Ecto neural progenitor cell (in vitro differentiated cells): Measurements from ENCODE around the gene TCERG1L.
"Not testable (repeated sequence)": the region's sequence is repeated elsewhere in the genome, so short reads cannot be mapped to it uniquely, and the experiment has no call there.

ENCODE experiments used
- DNase-seq: peaks from one replicate; pipeline ENCODE4 v3.0.0-alpha.2; 2018; ENCODE audit warnings: low spot score

The TCERG1L gene

DNA sequence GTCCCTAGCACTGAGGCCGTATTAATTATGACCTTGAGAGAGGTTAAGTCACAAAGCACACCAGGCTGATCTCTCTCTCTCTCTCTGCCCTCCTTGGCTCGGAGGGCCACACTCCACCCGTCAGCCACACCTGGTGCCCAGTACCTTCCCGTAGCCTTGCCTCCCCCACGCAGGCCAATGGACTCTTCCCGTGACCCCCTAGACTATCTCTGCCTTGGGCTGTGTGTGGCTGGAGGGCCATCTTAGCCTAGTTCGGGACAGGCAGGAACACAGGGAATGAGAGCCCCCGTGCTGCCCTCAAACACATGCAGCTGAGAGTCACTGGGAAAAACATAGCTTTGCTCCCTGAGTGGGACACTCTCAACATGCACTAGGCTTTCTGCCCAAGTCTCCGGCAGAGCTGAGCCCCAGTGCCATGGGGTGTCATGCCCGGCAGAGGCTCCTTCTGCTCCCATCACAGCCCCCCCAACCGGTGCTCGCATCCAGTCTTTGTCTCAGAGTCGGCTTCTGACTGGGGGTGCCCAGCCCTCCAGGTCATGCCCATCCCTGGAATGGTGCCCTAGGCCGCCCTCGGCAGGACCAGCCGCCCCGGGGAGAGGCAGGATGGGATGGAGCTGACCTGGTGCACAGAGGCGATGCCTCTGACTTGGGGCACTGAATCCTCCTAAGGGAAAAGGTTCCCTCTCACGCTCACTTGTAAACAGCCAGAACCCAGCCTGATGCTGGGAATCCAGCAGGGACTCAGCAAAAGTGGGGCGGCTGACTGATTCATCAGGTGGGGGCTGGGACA is 63.0 kb downstream of the TCERG1L start:
- no peak for DNase-seq

DNA sequence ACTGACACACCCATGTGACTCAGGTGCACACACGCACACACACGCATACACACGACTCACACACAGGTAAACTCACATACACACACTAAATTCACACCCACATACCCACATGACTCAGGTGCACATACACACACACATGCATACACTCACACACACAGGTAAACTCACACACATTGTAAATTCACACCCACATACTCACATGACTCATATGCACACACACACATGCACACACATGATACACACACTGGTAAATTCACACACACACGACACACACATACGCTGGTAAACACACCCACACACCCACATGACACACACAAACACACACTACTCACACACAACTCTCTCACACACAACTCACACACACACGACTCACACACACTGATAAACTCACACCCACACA is 63.6 kb downstream of the TCERG1L start:
- no peak for DNase-seq

DNA sequence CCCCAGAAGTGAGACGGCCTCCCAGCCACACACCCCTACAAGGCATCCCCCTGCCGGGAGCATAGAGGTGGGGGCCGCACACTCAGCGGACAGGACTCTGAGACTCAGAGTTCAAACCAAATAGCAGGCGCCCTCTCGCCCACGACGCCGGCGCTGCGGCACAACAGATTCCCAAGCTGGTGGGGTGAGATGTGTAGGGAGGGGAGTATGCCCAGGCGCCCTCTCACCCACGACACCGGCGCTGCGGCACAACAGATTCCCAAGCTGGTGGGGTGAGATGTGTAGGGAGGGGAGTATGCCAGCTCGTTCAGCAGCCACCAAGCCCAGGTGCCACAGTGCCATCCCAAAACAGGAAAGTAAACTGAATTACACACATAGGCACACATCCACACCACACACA is 64.7 kb downstream of the TCERG1L start:
- DNase-seq = no peak

DNA sequence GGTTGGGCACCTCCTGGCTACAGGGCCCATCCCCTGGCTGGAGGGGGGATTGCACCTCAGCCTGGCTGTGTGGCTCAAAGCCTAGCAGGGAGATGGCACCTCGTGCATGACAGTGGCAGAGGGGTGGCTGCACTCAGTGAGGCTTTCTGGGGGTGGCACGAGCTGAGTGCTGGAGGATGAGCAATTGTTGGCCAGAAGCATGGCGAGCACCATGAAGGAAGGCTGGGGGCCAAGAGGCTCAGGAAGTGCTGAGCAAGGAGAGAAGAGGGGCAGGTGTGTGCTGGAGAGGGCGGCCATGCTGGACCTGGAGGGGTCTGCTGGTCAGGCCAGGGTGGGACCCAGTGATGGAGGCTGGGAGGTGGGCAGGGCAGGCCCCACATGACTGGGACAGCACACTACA is 65.4 kb downstream of the TCERG1L start:
- DNase-seq = no peak

DNA sequence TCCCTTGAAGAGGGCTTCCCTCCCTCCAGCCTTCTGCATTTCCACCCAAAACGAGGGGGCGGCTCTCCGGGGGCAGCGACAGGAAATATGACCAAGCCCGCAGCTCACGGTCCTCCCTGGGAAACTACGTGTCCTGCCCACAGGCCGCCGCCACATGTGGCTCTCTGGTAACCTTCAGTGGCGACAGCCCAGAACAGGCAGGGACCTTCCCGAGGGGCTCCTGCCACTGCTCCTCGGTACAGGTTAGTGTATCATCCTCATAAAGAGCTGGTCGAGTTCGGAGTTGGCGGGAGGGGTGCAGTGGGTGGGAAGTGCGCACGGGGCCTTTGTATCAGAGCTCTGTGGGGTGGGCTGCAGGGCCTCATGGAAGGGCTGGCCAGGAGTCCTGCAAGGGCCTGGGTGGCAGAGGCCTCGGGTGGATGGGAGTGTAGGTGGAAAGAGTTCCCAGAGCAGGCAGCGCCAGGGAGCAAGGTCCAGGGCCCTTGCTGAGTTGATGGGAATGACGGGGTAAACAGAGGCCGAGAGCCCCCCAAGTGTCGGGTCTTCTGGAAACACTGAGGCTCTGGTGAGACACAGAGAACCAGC is 66.0 kb downstream of the TCERG1L start:
- DNase-seq = no peak

DNA sequence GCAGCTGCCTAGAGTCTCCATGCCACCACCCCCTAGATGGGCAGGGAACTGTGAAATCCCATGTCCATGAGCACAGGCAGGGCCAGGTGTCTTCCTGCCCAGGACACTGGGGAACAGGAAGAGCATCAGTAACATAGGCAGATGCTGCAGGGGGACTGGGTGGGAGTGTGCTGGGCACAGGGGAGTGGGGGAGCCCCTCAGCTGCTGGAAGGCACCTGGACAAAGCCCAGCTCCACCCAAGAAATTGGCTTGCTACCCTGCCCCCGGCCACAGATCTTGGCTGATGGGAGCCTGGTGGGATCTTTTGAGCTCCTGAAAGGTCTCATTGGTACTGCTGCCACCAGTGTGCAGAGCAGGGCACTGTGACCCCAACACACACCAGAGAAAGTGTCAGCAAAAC is 66.7 kb downstream of the TCERG1L start:
- DNase-seq = no peak

DNA sequence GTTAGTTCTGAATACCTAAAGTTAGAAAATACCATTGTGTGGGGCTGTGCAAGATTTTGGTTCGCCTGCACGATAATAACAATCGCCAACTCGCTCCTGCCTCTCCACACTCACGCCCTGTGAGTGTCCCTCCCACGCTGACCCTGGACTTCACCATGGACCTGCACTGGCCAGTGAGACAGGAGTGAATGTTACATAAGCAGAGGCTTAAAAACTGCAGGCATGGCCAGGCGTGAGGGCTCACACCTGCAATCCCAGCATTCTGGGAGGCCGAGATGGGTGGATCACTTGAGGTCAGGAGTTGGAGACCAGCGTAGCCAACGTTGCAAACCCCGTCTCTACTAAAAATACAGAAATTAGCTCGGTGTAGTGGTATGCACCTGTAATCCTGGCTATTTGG is 68.4 kb downstream of the TCERG1L start:
- DNase-seq = no peak

DNA sequence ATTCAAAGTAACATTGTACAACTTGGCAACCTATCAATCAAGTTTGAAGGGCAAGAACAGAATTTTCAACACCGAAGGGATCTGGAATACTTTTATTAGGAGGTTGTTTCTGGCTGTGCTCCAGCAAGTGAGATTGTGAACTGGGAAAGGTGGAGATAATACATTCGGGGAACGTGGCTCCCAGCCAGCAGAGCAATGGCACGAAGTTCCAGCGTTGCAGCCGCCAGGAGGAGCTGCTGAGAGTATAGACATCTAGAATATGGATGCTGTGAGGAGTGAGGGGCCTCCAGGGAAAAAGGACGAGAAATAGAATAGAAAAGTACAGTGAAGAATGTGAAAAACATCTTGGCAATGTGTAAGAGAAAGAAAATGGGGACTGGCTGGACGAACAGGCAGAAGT is 69.5 kb downstream of the TCERG1L start:
- DNase-seq = peak; percentile 66

DNA sequence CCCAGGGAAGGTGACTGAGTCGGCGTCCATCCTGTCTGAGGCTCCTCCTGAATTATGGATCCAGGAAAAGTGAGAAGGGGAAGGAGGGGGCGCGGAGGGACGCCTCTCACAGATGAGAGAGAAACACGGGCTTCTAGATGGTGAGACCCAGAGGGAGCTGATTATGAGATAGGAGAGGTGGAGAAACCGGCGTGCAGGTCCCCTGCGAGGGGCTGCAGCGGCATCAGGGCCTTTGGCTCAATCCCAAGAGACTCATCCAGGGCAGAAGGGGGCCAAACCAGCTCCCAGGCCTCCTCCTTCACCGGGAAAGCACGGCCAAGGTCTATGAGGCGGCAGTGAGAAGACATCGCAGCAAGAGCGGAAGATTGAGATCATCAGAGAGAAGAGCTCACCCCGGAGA is 70.8 kb downstream of the TCERG1L start:
- no peak for DNase-seq

DNA sequence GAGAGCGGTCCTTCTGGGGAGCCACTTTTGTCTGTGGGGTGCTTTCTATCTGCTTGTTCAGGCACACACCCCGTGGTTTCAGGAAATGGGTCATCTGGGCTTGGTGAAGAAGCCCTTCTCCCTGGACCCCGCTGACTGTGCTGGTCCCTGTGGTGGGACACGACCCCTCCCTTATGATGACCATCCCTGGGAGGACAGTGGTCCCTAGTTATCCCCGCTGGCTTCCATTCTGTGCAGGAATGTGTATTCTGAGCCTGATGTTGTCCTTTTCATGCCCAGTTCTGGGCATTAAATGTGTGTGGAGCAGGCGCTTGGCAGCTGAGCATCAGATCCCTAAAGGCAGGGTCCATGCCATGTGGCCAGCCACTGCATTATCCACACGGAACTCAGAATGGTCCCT is 71.6 kb downstream of the TCERG1L start:
- no peak for DNase-seq

DNA sequence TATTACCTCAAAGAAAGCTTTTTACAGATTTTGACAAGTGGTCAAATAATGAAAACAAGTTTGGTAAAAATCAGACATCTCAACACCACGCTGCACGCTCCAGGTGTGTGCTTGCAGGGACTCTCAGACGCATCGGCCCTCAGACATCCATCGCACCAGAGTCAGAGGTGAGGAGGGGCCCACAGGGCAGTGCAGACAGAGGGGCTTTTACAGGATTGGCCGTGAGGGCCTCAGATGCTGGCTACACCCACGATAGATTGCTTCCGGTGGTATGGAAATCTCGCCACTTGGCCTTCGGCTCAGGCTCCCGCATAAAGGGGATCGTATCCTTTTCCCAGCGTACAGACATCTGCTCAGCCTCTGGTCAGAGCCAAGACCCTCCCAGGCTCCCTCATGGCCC is 72.1 kb downstream of the TCERG1L start:
- DNase-seq = no peak

DNA sequence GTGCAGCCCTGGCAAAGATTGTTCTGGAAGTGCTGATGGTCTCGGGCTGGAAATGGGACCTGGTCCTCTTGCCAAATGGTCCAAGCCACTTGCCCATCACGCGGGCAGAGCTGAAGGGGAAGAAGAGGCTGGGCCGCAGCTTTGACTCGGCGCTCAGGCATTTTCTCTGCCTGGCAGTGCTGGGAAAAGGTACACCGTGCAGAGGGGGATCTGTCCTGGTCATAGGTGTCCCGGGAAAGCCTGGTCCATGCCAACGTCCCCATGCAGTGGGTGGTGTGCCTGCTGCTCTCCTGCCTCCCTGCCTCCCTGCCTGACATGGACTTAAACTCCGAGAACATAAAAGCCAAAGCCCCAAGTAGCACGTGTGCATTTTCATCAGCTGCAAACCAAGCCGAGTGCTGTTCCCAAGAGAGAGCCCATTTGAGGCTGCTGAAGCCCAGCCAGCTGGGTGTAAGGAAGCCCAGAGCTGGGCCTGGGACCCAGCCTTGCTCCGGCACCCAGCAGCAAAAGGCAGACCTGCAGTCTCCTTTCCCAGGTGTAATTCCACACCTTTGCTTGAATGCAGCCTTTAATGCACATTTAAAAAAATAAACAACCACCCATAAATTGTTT is 72.7 kb downstream of the TCERG1L start:
- DNase-seq = no peak

DNA sequence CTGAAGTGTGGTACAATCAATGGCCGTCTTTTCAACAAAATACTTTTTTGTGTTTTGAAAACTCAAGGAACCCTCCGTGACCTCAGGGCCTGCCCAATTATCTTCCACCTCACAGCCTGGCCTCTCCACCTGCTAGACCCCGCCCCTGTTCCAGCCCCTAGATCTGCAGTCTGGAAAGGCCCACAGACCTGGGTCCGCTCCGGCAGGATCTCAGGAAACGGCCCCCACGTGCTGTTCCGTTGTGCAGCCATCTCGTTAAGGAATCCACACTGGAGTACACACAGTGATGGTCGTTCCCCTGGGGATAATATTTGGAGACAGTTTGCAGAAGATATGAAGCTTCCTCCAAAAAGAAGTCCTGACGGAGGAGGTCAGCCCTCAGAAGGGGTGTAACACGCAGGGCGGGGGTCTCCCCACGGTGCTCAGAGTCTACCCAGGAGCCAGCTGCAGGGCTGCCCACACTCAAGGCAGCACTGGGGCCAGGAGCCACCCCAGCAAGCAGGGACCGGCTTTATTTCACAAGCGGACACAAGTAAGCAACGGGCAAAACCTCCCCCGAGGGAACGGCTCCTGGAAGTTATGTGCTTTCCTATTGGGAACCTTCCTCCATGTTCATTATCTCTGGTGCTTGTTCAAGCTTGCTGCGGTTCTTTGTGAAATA is 73.4 kb downstream of the TCERG1L start:
- DNase-seq = no peak

DNA sequence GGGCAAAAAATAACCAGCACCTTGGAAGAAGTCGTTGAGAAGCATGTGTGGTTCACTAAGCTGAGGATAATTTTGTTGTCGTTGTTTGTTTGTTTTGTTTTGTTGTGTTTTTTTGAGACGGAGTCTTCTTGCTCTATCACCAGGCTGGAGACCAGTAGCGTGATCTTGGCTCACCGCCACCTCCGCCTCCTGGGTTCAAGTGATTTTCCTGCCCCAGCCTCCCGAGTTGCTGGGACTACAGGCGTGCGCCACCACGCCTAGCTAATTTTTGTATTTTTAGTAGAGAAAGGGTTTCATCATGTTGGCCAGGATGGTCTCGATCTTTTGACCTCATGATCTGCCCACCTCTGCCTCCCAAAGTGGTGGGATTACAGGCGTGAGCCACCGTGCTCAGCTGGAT is 76.9 kb downstream of the TCERG1L start:
- not testable (repeated sequence) for DNase-seq

DNA sequence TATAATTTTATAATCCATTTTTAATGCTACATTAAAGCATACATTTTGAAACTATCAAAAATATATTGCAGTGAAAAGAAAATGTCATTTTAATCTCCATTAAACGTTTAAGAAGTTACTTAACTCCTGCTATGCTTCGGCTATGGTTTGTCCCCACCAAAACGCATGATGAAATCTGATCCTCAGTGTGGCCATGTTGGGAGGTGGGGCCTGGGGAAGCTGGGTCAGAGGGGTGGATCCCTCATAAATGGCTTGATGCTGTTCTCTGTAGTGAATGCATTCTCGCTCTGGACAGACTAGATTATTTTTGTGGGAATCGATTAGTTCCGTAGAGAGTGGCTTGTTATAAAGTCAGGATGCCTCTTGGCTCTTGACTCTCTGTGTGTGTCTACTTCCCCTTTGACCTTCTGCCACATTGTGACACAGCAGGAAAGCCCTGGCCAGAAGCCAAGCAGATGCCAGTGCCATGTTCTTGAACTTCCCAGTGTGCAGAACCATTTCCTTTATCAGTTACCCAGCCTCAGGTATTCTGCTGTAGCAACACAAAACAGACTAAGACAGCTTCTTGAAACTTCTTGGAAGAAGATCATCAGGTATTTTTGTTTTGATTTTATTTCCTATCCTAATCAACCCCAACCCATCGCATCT is 77.8 kb downstream of the TCERG1L start:
- no peak for DNase-seq

DNA sequence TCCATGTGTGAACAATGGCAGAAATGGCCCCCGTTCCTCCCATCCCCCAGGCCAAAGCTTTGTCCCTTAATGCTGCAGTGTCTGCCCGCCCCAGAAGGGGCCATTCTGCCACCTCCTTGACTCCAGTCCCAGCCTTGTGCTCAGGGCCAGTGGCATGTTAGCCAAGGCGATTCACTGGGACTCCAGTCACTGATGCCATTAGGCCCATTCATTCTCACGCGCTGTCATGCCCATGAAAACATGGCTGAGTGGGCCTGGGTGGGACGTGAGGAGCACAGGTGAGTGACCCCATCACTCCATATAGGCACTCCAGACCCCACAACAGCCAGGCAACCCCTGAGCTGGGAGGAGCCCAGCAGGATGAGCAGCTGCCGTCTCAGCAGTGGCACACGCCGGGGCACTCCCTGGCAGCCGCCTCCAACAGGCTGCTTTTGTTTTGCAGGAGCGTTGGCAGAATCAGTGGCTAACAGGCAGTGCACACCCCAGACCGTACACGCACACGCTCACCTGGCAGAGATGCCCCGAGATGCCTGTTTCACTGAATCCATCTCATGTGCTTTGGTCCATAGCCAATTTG is 79.5 kb downstream of the TCERG1L start:
- no peak for DNase-seq

DNA sequence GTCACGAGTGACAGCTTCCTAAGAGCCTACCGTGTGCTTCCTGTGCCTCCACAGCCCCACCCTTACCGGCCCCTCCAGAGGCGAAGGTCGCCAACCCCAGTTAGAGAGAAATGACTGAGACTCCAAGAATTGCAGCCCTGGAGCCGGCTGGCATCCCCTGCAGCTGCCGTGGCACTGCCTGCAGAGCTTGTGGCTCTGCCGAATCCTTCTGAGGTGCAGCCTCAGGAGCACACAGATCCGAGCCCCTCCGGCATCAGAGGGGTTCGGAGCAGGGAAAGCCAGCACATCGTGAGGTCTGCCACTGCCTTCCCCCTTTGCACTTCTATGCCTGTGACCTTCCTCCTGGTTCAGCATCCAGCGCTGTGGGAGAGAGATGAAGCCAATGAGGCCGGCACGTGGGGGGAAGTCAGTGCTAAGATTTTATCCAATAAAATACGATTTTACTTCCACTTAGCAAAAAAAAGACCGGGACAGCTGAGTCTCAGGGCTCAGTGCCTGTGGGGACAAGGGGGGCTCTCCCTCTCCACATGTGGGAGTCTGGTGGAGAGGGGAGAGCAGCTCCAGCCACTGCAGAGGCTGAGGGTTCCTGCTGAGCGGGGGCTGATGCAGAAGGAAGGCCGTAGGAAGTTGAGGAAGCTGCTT is 80.1 kb downstream of the TCERG1L start:
- no peak for DNase-seq

DNA sequence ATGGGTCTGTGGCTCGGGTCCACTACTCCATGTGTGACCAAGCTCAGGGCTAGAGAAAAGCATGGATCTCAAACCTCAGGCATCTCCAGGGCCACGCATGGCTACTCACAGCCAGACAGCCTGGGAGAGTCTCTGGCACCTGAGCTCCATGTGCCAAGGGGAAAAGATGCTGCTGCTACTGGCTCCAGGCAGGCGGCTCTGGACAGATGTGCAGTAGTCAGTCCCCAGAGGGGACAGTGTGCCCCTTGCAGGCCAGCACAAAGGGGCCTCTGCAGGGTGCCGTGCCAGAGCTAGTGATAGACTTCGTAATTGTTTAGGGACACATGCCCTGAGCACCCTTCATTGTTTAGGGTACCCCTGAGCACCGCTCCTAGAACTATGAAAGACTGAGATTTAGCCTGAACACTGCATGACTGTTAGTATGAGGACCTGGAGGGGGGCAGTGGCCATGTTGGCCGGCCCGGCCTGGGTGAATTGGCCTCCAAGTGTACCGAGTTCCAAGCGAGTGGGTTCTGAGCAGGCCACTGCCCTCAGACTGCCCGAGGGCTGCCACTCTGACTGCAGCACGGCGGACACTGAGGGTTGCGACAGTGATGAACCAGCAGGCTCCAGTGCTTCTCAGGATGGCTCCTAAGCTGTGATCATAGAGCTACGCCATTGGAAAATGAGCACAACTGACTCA is 80.7 kb downstream of the TCERG1L start:
- no peak for DNase-seq

DNA sequence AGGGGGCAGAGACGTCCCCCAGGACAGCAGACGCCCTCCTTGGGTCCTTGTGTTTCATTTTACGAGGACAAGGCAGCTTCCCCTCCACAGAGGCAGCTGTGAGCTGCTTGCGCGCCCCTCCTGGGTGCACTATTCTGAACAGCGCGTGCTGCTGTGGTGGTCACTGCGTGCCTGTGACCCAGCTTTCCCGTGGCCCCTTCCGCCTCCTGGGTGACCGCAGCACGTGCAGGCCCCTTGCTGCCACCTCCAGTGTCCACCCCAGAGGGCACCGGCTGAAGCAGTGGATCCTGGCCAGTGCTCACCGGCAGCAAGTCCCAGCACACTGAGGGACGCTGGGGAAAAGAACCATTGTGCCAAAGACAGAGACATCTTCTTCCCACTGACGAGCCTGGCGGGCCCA is 81.4 kb downstream of the TCERG1L start:
- DNase-seq = no peak

DNA sequence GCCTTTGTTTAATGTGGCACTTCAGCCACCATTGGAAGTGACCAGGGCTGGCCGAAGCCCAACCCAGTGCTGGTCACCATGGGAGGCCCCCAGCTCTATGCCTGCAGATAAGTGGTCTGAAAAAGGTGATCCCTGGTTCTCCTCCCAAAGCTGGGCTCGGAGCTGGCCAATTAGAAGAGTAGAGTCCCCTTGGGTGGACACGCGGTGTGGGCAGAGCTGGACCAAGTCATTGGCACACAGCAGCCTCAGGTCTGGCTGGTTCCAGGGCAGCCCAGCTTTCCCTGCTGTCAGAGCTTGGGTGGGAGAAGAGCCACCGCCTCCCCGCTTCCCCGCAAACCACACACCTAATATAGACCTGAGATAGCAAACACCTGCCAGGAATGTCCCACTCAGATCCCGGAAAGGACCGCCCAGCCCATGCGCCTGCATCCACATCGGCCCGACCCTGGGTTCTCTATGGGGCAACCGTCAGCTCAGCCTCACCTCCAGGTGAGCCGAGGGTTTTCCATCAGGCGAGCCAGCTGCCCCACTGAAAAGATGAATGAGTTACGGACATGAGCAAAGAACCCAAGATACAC is 84.3 kb downstream of the TCERG1L start:
- DNase-seq = no peak
